ENCODE results near the gene SYNGR2. TPM values are rescaled to one million over a fixed set of nuclear protein-coding genes. Genes with fewer than 3 reads are reported as not detected.

SYNGR2 gene
- total and polyA plus RNA-seq, 9 of the 15 experiments (the other 6 are each of a cell fraction or from before 2014, with no cell fraction given) = 1.4 to 173 (median 87.8) TPM

GRCh38 chr17:78214016-78214705, 45.8 kb downstream of the SYNGR2 start, which contains the start of gene BIRC5 (continued):
- TF ChIP-seq HNRNPL (IDR thresholded peaks at IDR 0.05; ENCODE audit: low read depth, low read length) (peak; percentile 98), ZNF184 (CRISPR knock-in tag; IDR thresholded peaks at IDR 0.05) (no peak), PCBP2 (IDR thresholded peaks at IDR 0.05; ENCODE audit: low read depth, low read length, poor library complexity, severe bottlenecking) (no peak), RAD21 (CRISPR knock-in tag; conservative IDR thresholded peaks at IDR 0.05 in 1 of 2, IDR thresholded peaks at IDR 0.05 in 1 of 2) (no peak), EGR1 (conservative IDR thresholded peaks at IDR 0.05) (peak; percentile 55; the same call in 1 of the 2 replicates), COPS2 (conservative IDR thresholded peaks at IDR 0.05) (no peak), BRCA1 (IDR thresholded peaks at IDR 0.05) (no peak), BRCA1 (CRISPR knock-in tag; IDR thresholded peaks at IDR 0.05) (no peak), PHF20 (IDR thresholded peaks at IDR 0.05; ENCODE audit: partially characterized antibody) (peak; percentile 55), MBD2 (IDR thresholded peaks at IDR 0.05; ENCODE audit: borderline replicate concordance, low read depth) (peak; percentile 75), CEBPZ (IDR thresholded peaks at IDR 0.05; ENCODE audit: borderline replicate concordance, low read depth, low read length) (no peak), GATAD2B (IDR thresholded peaks at IDR 0.05; ENCODE audit: borderline replicate concordance) (peak; percentile 97), BCL6 (CRISPR knock-in tag; IDR thresholded peaks at IDR 0.05) (no peak), ZNF717 (CRISPR knock-in tag; IDR thresholded peaks at IDR 0.05) (no peak), EP400 (IDR thresholded peaks at IDR 0.05) (peak; percentile 99), MEF2A (IDR thresholded peaks at IDR 0.05; ENCODE audit: control insufficient read depth, low read depth, low read length) (no peak)
- TF ChIP-seq, protein P1, sequence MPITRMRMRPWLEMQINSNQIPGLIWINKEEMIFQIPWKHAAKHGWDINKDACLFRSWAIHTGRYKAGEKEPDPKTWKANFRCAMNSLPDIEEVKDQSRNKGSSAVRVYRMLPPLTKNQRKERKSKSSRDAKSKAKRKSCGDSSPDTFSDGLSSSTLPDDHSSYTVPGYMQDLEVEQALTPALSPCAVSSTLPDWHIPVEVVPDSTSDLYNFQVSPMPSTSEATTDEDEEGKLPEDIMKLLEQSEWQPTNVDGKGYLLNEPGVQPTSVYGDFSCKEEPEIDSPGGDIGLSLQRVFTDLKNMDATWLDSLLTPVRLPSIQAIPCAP (CRISPR knock-in tag; IDR thresholded peaks at IDR 0.05; ENCODE audit: borderline replicate concordance) = no peak
- TF ChIP-seq, protein P2, sequence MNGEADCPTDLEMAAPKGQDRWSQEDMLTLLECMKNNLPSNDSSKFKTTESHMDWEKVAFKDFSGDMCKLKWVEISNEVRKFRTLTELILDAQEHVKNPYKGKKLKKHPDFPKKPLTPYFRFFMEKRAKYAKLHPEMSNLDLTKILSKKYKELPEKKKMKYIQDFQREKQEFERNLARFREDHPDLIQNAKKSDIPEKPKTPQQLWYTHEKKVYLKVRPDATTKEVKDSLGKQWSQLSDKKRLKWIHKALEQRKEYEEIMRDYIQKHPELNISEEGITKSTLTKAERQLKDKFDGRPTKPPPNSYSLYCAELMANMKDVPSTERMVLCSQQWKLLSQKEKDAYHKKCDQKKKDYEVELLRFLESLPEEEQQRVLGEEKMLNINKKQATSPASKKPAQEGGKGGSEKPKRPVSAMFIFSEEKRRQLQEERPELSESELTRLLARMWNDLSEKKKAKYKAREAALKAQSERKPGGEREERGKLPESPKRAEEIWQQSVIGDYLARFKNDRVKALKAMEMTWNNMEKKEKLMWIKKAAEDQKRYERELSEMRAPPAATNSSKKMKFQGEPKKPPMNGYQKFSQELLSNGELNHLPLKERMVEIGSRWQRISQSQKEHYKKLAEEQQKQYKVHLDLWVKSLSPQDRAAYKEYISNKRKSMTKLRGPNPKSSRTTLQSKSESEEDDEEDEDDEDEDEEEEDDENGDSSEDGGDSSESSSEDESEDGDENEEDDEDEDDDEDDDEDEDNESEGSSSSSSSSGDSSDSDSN (IDR thresholded peaks at IDR 0.05; ENCODE audit: borderline replicate concordance in 1 of 2, low read depth in 2 of 2, low read length in 2 of 2) = no peak
- TF ChIP-seq, protein P3, sequence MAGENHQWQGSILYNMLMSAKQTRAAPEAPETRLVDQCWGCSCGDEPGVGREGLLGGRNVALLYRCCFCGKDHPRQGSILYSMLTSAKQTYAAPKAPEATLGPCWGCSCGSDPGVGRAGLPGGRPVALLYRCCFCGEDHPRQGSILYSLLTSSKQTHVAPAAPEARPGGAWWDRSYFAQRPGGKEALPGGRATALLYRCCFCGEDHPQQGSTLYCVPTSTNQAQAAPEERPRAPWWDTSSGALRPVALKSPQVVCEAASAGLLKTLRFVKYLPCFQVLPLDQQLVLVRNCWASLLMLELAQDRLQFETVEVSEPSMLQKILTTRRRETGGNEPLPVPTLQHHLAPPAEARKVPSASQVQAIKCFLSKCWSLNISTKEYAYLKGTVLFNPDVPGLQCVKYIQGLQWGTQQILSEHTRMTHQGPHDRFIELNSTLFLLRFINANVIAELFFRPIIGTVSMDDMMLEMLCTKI (IDR thresholded peaks at IDR 0.05; ENCODE audit: partially characterized antibody) = no peak

Measured in K562 (cell line).